ENCODE measurements around the gene NDUFS5.

GRCh38 chr1:38997901-38998190, 28.3 kb upstream of the NDUFS5 start:
- no peak for TF ChIP-seq SP1 (IDR thresholded peaks at IDR 0.05)
- TF ChIP-seq L3MBTL2 (conservative IDR thresholded peaks at IDR 0.05): no peak
- no peak for TF ChIP-seq ELF4 (IDR thresholded peaks at IDR 0.05)
- no peak for TF ChIP-seq FOXK2 (IDR thresholded peaks at IDR 0.05)
- TF ChIP-seq TARDBP (IDR thresholded peaks at IDR 0.05): no peak
- TF ChIP-seq ZNF384 (IDR thresholded peaks at IDR 0.05): no peak
- TF ChIP-seq BHLHE40 (IDR thresholded peaks at IDR 0.05; ENCODE audit: borderline replicate concordance): no peak
- TF ChIP-seq PKNOX1 (IDR thresholded peaks at IDR 0.05): no peak
- no peak for TF ChIP-seq NFRKB (IDR thresholded peaks at IDR 0.05)
- no peak for TF ChIP-seq FOXM1 (IDR thresholded peaks at IDR 0.05; ENCODE audit: borderline replicate concordance)
- no peak for TF ChIP-seq HDGF (IDR thresholded peaks at IDR 0.05; ENCODE audit: borderline replicate concordance)
- TF ChIP-seq FOXA1 (IDR thresholded peaks at IDR 0.05): no peak
- TF ChIP-seq SUZ12 (IDR thresholded peaks at IDR 0.05): no peak
- no peak for TF ChIP-seq CTBP1 (IDR thresholded peaks at IDR 0.05; ENCODE audit: borderline replicate concordance)

Data from HEK293T (cell line).